ENCODE measurements around the gene SH2D4B. TPM values are rescaled to one million over a fixed set of nuclear protein-coding genes. Genes with fewer than 3 reads are reported as not detected.

Gene SH2D4B
- total RNA-seq, 8 experiments from 2014 or later, result 0.14 to 1.1 (median 0.29) TPM

GRCh38 chr10:80519936-80520650 is 17.6 kb upstream of the SH2D4B start:
- no peak overlapping the region for H3K27ac ChIP-seq

DNA sequence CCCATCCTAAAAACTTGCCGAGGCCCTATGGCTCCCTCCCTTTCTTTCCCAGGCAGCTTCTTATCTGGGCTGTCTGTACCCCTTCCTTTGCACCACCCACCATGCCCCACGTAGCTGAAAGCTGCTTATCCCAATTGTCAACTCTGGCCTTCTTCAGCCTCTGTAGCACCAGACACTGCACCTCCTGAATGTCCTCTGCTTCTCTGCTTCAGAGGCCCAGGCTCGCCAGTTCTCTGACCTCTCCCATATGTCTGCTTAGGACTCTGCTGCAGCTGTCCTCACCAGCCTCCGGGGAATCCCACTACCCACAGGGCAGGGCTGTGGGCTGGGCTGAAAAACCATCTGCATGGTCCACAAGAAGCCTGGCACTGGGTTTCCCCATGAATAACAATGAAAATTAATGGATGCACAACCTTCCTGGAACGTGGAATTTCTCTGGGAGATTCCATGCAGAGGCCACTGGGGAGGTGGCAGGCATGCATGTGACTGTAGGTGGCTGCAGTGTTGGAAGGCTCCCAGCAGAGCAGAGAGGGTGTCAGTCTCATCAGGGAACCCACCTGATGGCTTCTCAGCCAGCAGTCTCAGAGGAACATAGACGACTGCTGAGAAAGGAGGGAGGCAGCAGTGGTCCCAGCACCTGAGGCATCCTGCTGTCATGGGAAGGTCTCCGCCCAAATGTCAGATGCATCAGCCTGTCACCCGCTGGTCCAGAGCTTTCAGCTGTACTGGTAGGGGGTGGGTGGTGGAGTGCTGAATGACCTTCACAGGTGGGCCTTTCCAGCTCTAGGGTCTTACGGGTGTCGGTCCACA is 16.8 kb upstream of the SH2D4B start:
- Histone ChIP-seq H3K4me3 (no peak overlapping the region), H3K27ac (no peak overlapping the region), H3K4me1 (replicated peaks in 1 of 2) (no peaks in the 10 kb centered on the region)
- peak in 4 of 8 experiments; percentile 8 to 71 (median 64) for ATAC-seq (replicated peaks in 6 of 8)
- WGBS, 10 experiments, result 0 to 100% (median 94%) methylated on average over 1 to 6 of the region's 10 CpGs; no CpG with 5 or more reads in 2 of the 10 experiments
- in situ Hi-C loops (cut with MboI; ENCODE audit: low pct_unique_long_range_greater_than_20kb in 2 of 9, low sequenced_read_pairs in 9 of 9, unreplicated experiment in 9 of 9), result loop anchor here in 1 of 9 experiments (25.0 kb wide), 1 partner anchor 134 kb away; no protein-coding TSS in a partner anchor

More at GRCh38 chr10:80519936-80520650, 17.6 kb upstream of the SH2D4B start:
- Histone ChIP-seq H3K4me3 (no peak overlapping the region), H3K4me1 (replicated peaks in 1 of 2) (no peaks in the 10 kb centered on the region)
- in situ Hi-C loops (cut with MboI; ENCODE audit: low pct_unique_long_range_greater_than_20kb in 2 of 9, low sequenced_read_pairs in 9 of 9, unreplicated experiment in 9 of 9), result loop anchor here in 1 of 9 experiments (25.0 kb wide), 1 partner anchor 133 kb away; no protein-coding TSS in a partner anchor
- WGBS, 10 experiments, result 60 to 100% (median 100%) methylated on average over 1 to 8 of the region's 14 CpGs; no CpG with 5 or more reads in 2 of the 10 experiments
- ATAC-seq (replicated peaks in 6 of 8), result no peak

GRCh38 chr10:80522756-80523363 is 14.8 kb upstream of the SH2D4B start:
- in situ Hi-C loops (cut with MboI; ENCODE audit: low pct_unique_long_range_greater_than_20kb in 2 of 9, low sequenced_read_pairs in 9 of 9, unreplicated experiment in 9 of 9), result loop anchor here in 1 of 9 experiments (25.0 kb wide), 1 partner anchor 136 kb away; no protein-coding TSS in a partner anchor
- Histone ChIP-seq H3K4me3 (no peak overlapping the region), H3K4me1 (replicated peaks in 1 of 2) (no peaks in the 10 kb centered on the region), H3K27ac (no peak overlapping the region)
- WGBS, 10 experiments, result 0 to 97% (median 79%) methylated on average over 1 to 7 of the region's 8 CpGs; no CpG with 5 or more reads in 2 of the 10 experiments
- no peak for ATAC-seq (replicated peaks in 6 of 8)

GRCh38 chr10:80523773-80524172 is 13.9 kb upstream of the SH2D4B start:
- Histone ChIP-seq H3K4me1 (replicated peaks in 1 of 2) (no peaks in the 10 kb centered on the region), H3K4me3 (no peak overlapping the region), H3K27ac (no peak overlapping the region)
- in situ Hi-C loops (cut with MboI; ENCODE audit: low pct_unique_long_range_greater_than_20kb in 2 of 9, low sequenced_read_pairs in 9 of 9, unreplicated experiment in 9 of 9), result loop anchor here in 1 of 9 experiments (25.0 kb wide), 1 partner anchor 136 kb away; no protein-coding TSS in a partner anchor
- no peak for ATAC-seq (replicated peaks in 6 of 8)
- 47 to 100% (median 90%) methylated on average over 1 to 5 of the region's 6 CpGs; no CpG with 5 or more reads in 2 of the 10 experiments for WGBS, 10 experiments

DNA sequence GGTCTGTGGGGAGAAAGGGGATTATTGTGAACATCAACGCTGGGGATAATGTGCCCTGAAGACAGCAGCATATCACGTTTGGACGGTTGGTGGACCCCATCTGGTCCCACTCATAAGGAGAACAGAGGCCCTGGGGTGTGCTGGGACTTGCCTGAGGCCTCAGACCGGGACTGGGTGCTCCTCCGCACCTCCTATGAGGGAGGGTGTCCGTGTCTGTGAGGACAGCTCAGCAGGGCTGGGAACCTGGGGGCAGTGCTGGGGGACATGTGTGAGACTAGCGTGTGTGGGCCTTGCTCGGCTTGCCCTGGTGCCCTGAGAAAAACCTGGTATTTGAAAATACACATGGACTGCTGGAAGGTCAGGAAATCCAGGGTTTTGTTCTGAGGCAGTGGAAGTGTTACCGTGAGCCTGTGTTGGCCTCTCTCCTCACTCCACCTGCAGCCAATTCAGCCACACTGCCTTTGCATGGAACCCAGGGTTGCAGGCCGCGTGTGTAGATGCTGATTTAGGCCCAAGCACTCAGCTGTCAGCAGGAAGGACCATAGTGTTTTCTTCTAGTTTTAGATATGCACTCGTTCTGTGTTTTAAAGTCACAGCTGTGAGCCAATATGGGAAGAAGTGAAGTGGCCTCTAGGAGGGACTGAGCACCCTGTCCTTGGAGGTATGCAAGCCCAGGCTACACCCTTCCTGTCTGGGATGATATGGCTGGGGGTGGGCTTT is 13.4 kb upstream of the SH2D4B start:
- ATAC-seq (replicated peaks in 6 of 8), result peak in 3 of 8 experiments; percentile 21 to 41 (median 31)
- in situ Hi-C loops (cut with MboI; ENCODE audit: low pct_unique_long_range_greater_than_20kb in 2 of 9, low sequenced_read_pairs in 9 of 9, unreplicated experiment in 9 of 9), result loop anchor here in 1 of 9 experiments (25.0 kb wide), 1 partner anchor 137 kb away; no protein-coding TSS in a partner anchor
- H3K4me3 ChIP-seq, result no peak overlapping the region
- 33 to 100% (median 76%) methylated on average over 1 to 4 of the region's 12 CpGs; no CpG with 5 or more reads in 4 of the 10 experiments for WGBS, 10 experiments
- no peak overlapping the region for H3K27ac ChIP-seq
- H3K4me1 ChIP-seq (replicated peaks in 1 of 2), result no peaks in the 10 kb centered on the region

GRCh38 chr10:80526218-80526617 is 11.5 kb upstream of the SH2D4B start:
- Histone ChIP-seq H3K4me3 (no peak overlapping the region), H3K4me1 (replicated peaks in 1 of 2) (no peaks in the 10 kb centered on the region), H3K27ac (no peak overlapping the region)
- ATAC-seq (replicated peaks in 6 of 8), result no peak
- in situ Hi-C loops (cut with MboI; ENCODE audit: low pct_unique_long_range_greater_than_20kb in 2 of 9, low sequenced_read_pairs in 9 of 9, unreplicated experiment in 9 of 9), result no loop called here
- 49 to 100% (median 93%) methylated on average over 1 to 2 of the region's 2 CpGs; no CpG with 5 or more reads in 4 of the 10 experiments for WGBS, 10 experiments

- in situ Hi-C loops (cut with MboI; ENCODE audit: low pct_unique_long_range_greater_than_20kb in 2 of 9, low sequenced_read_pairs in 9 of 9, unreplicated experiment in 9 of 9), result no loop called here
- Histone ChIP-seq H3K4me3 (no peak overlapping the region), H3K27ac (no peak overlapping the region), H3K4me1 (replicated peaks in 1 of 2) (no peaks in the 10 kb centered on the region)
- ATAC-seq (replicated peaks in 6 of 8), result no peak
- 17 to 89% (median 80%) methylated on average over 1 to 6 of the region's 6 CpGs; no CpG with 5 or more reads in 3 of the 10 experiments for WGBS, 10 experiments
These were observed 11.0 kb upstream of the SH2D4B start for GRCh38 chr10:80526742-80527141.

DNA sequence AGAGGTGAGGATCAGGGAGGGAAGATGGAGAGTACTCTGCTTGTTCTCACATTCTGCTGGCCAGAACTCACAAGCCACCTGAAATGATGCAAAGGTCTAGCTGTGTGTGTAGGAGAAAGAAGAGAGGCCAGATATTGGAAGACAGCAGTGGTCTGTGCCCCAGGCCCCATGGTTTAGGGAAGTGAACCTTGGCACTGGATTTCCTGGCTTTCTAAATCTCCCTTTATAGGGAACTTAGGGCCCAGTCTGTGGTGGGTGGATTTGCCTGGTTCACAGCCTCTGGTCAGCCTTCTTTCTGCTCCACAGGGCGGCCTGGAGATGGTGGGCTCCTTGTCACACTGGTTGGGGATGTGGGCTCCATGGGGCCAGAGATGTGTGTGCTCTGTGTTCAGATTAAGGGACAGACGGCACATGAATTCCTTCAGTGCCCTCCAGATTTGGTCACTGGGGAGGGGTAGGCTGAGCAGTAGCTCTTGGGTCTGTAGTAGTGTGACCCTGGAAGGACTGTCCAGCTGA is 9.5 kb upstream of the SH2D4B start:
- H3K4me3 ChIP-seq, result no peak overlapping the region
- no peak overlapping the region for H3K27ac ChIP-seq
- 100% methylated on average over 1 of the region's 2 CpGs; no CpG with 5 or more reads in 8 of the 10 experiments for WGBS, 10 experiments
- in situ Hi-C loops (cut with MboI; ENCODE audit: low pct_unique_long_range_greater_than_20kb in 2 of 9, low sequenced_read_pairs in 9 of 9, unreplicated experiment in 9 of 9), result no loop called here
- no peak for ATAC-seq (replicated peaks in 6 of 8)
- H3K4me1 ChIP-seq (replicated peaks in 1 of 2), result no peaks in the 10 kb centered on the region

DNA sequence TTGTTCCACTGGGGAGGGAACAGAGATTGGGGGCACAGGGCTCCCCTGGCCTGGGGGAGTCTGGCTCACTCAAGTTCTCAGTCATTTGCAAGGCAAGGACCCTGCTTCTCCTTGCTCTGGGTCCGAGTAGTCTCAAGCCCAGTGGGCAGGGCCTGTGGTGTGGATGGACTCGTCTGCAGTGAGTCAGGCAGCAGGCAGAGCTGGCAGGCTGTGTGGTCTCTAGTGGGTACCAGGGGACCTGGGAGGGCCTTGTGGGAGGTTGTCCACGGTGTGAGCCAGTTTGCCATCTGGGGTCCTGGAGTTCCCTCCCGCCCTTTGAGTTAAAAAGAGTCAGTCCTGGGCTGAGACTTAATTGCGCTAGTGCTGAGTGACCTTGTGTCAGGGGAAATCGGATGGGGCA is 8.8 kb upstream of the SH2D4B start:
- 50 to 81% (median 67%) methylated on average over 1 to 5 of the region's 6 CpGs; no CpG with 5 or more reads in 3 of the 10 experiments for WGBS, 10 experiments
- in situ Hi-C loops (cut with MboI; ENCODE audit: low pct_unique_long_range_greater_than_20kb in 2 of 9, low sequenced_read_pairs in 9 of 9, unreplicated experiment in 9 of 9), result no loop called here

DNA sequence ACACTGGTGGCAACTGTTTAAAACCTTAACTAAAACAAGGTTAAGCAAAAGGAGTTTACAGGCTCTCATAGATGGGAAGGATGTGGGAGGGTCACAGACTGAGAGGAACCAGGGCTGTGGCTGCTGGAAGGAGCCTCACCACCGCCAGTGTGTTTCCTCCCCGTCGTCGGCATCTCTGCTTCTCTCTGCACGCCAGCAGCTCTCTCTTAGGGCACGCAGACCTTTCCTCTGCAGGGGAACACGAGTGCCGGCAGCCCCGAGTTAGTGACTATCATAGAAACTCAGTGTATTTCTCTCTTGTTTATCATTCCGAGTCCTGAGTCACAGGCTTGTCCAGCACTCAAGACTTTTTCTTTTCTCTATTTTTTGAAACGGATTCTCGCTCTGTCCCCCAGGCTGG is 8.1 kb upstream of the SH2D4B start:
- in situ Hi-C loops (cut with MboI; ENCODE audit: low pct_unique_long_range_greater_than_20kb in 2 of 9, low sequenced_read_pairs in 9 of 9, unreplicated experiment in 9 of 9), result no loop called here
- WGBS, 10 experiments, result 78 to 100% (median 89%) methylated on average over 1 to 11 of the region's 12 CpGs; no CpG with 5 or more reads in 3 of the 10 experiments
- no peak overlapping the region for H3K27ac ChIP-seq
- no peak overlapping the region for H3K4me3 ChIP-seq
- no peak for ATAC-seq (replicated peaks in 6 of 8)
- H3K4me1 ChIP-seq (replicated peaks in 1 of 2), result no peaks in the 10 kb centered on the region

More for the DNA sequence above, 8.8 kb upstream of the SH2D4B start:
- Histone ChIP-seq H3K4me3 (no peak overlapping the region), H3K27ac (no peak overlapping the region), H3K4me1 (replicated peaks in 1 of 2) (no peaks in the 10 kb centered on the region)
- no peak for ATAC-seq (replicated peaks in 6 of 8)

GRCh38 chr10:80530251-80530650 is 7.5 kb upstream of the SH2D4B start:
- Histone ChIP-seq H3K27ac (no peak overlapping the region), H3K4me3 (no peak overlapping the region), H3K4me1 (replicated peaks in 1 of 2) (no peaks in the 10 kb centered on the region)
- ATAC-seq (replicated peaks in 6 of 8), result peak in 3 of 8 experiments; percentile 52 to 81 (median 62)
- 50 to 100% methylated on average over 1 of the region's 2 CpGs; no CpG with 5 or more reads in 8 of the 10 experiments for WGBS, 10 experiments
- in situ Hi-C loops (cut with MboI; ENCODE audit: low pct_unique_long_range_greater_than_20kb in 2 of 9, low sequenced_read_pairs in 9 of 9, unreplicated experiment in 9 of 9), result no loop called here

DNA sequence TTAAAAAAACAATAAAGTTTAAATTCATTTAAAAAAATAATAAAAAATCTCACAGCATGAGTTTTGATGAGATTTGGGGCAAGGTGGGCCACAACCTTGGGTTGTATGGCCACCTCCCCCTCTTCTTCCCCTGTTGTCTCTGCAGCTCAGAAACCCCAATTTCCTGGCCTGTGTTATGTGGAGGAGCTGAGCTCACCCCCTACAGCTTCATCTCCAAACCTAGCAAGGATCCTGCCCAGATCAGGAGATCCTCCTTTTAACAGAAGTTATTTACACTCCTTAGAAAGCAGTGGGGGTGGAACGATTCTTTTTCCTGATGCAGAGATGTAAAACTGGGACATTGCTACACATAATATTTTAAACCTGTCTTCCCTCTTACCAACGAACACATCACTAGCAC is 6.9 kb upstream of the SH2D4B start:
- ATAC-seq (replicated peaks in 6 of 8), result no peak
- WGBS, 10 experiments, result 0 to 45% (median 23%) methylated on average over 1 to 2 of the region's 2 CpGs; no CpG with 5 or more reads in 3 of the 10 experiments
- in situ Hi-C loops (cut with MboI; ENCODE audit: low pct_unique_long_range_greater_than_20kb in 2 of 9, low sequenced_read_pairs in 9 of 9, unreplicated experiment in 9 of 9), result no loop called here
- no peak overlapping the region for H3K27ac ChIP-seq
- no peaks in the 10 kb centered on the region for H3K4me1 ChIP-seq (replicated peaks in 1 of 2)
- no peak overlapping the region for H3K4me3 ChIP-seq
